Tibial nerve (tissue), 4 donors: ENCODE data around the gene ITGA11.

Source experiments
- CTCF ChIP-seq, 5 experiments: fragments of 200-600 bp in 3 of 5; fragments of 450-650 bp in 2 of 5; sonication (generic) in 3 of 5; IDR thresholded peaks; one replicate each; pipeline ENCODE4 v1.5.1; 2016 to 2019; ENCODE audit warnings: antibody characterized with exemption in 5 of 5, mild to moderate bottlenecking in 3 of 5, moderate library complexity in 2 of 5
- EP300 ChIP-seq, 2 donors: sonication (generic); formaldehyde crosslinking; IDR thresholded peaks; one replicate each; pipeline ENCODE4 v1.6.1; 2017; ENCODE audit warnings: antibody characterized with exemption in 2 of 2, mild to moderate bottlenecking in 1 of 2
- POLR2A ChIP-seq, 2 donors: fragments of 450-650 bp; IDR thresholded peaks; one replicate each; pipeline ENCODE4 v1.6.1; 2017; ENCODE audit warnings: antibody characterized with exemption in 2 of 2, mild to moderate bottlenecking in 2 of 2, moderate library complexity in 2 of 2

DNA sequence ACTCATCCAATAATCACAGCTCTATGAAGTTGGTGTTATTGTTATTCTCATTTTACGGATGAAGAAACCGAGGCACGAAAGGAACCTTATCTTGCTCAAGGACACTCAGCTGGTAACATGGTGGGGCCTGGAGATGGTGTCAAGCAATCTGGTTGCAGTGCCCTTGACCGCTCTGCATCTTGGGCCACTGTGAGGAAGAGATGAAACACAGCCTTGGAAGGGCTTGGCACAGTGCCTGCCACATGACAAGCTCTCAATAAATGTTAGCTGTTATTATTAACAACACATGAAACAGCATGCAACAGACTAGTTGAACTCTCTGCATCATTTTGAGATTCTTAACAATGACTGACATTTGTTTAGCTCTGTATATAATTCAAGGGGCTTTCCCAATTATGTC is 10.1 kb upstream of the ITGA11 start:
- TF ChIP-seq CTCF (IDR thresholded peaks at IDR 0.05): no peak
- no peak for TF ChIP-seq POLR2A (IDR thresholded peaks at IDR 0.05)
- TF ChIP-seq EP300 (IDR thresholded peaks at IDR 0.05): no peak
